Right atrium auricular region (tissue), 2 donors: ENCODE measurements around the gene STK4. TPM values are rescaled to one million over a fixed set of nuclear protein-coding genes. Genes with fewer than 3 reads are reported as not detected.

Source experiments
- DNase-seq: peaks from one replicate; pipeline ENCODE4 v3.0.0-alpha.2; 2019; ENCODE audit warnings: low spot score
- H3K27ac ChIP-seq, 2 donors: fragments of 200-600 bp; sonication (generic); 1 replicate in 1 of 2; 2 replicates in 1 of 2; pipeline ENCODE4 v1.5.1; 2016 to 2019
- H3K27me3 ChIP-seq, 2 donors: fragments of 200-600 bp; sonication (generic); one replicate each; pipeline versions ENCODE4 v1.5.1 to v1.6.0; 2017 to 2019
- H3K36me3 ChIP-seq: fragments of 200-600 bp; sonication (generic); one replicate; pipeline ENCODE4 v1.5.1; 2016
- H3K4me1 ChIP-seq, 2 donors: fragments of 200-600 bp; sonication (generic); one replicate each; pipeline versions ENCODE4 v1.5.1 to v1.6.0; 2017 to 2019
- H3K4me3 ChIP-seq, 2 donors: fragments of 200-600 bp; sonication (generic); 1 replicate in 1 of 2; 2 replicates in 1 of 2; pipeline ENCODE4 v1.5.1; 2017 to 2019; ENCODE audit warnings: mild to moderate bottlenecking in 1 of 2, moderate library complexity in 1 of 2
- H3K9me3 ChIP-seq, 2 donors: fragments of 200-600 bp; sonication (generic); one replicate each; pipeline ENCODE4 v1.5.1; 2019
- CTCF ChIP-seq, 2 donors: fragments of 200-600 bp; sonication (generic); IDR thresholded peaks; one replicate each; pipeline ENCODE4 v1.5.1; 2019; ENCODE audit warnings: antibody characterized with exemption in 2 of 2
- total RNA-seq, 2 donors: library from RNA; depleted of rRNA; stranded (reverse); fragments of >200 nt; gene quantifications; one replicate each; pipeline ENCODE4 v1.1.0, GENCODE V29; 2016

The STK4 gene
- total RNA-seq, 2 donors from 2014 or later: 7.3 to 12.6 TPM

GRCh38 chr20:45067558-45067957, 101.2 kb downstream of the STK4 start:
- H3K27ac ChIP-seq: no peak overlapping the region
- DNase-seq: no peak
- TF ChIP-seq CTCF (IDR thresholded peaks at IDR 0.05): no peak
- no peaks in the 10 kb centered on the region for H3K36me3 ChIP-seq
- no peak overlapping the region for H3K4me3 ChIP-seq
- H3K4me1 ChIP-seq: no peaks in the 10 kb centered on the region
- H3K9me3 ChIP-seq: no peaks in the 10 kb centered on the region
- no peaks in the 10 kb centered on the region for H3K27me3 ChIP-seq

DNA sequence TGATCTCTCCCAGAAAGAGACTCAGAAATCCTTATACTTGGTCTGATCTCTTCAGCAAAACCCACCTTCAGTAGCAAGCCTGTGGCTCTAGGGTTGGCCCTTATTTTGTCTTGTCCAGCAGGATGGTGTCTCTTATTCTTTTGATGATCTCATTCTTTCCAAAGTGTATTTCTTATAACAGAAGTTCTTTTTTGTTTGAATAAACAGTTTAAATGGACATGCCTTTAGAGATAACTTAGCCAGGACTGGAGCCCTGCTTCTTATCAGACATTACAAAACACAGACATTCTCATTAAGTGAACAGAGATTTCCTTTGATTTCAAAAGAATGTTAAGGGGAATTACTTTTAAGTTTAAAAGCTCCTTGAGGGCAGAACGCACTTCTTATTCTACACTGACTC, 102.9 kb downstream of the STK4 start:
- Histone ChIP-seq H3K27ac (no peak overlapping the region), H3K9me3 (no peaks in the 10 kb centered on the region), H3K27me3 (no peaks in the 10 kb centered on the region), H3K36me3 (no peaks in the 10 kb centered on the region), H3K4me1 (no peaks in the 10 kb centered on the region), H3K4me3 (no peak overlapping the region)
- DNase-seq: no peak
- no peak for TF ChIP-seq CTCF (IDR thresholded peaks at IDR 0.05)

DNA sequence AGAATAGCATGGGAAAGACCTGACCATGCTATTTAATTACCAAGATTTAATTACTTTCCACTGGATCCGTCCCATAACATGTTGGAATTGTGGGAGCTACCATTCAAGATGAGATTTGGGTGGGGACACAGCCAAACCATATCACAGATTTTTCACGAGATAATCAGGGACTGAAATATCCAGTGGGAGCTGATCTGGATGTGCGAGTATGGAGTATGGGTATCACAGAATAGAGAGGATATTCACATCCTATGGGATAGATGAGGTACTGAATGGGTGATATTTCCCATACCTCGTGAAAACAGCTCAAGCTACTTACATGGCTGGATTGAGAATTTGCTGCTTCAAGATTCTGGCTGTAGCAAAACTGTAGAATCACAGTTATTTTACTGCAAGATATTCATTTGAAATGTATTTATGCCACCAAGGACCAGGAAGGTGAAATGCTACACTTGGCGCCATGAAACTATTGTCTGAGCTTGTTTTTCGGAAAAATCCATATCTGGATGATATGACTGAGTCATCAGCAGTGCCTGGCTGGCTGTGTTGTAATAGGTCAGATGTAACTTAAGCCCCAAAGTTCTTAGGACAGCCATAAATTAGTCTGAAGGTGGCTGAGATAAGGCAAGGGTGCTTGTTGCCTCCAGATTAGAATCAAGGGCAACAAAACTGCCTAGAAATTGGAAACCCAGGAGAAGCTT, 104.8 kb downstream of the STK4 start:
- no peak for TF ChIP-seq CTCF (IDR thresholded peaks at IDR 0.05)
- no peak for DNase-seq
- H3K36me3 ChIP-seq: peaks cover 7% of the 10 kb centered on the region

DNA sequence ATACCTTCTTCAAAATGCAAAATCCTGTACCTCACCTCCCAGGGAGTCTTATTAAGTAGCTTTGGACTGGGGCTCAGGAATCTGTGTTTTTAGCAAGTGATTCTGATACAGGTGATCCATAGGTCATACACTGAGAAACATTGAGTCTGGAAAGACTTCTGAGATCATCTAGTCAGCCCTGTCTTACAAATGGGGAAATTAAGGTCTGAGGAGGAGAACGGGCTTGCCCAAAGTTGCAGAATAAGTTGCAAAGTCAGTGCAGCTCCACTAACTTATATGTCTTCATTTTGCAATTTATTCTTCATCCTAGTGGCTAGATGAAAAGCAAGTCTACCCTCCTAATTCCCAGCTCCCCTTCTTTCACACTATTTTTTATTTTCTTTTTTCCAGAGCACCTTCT, 105.8 kb downstream of the STK4 start:
- no peak for DNase-seq
- Histone ChIP-seq H3K4me3 (no peak overlapping the region), H3K27me3 (no peaks in the 10 kb centered on the region), H3K9me3 (no peaks in the 10 kb centered on the region), H3K36me3 (peaks cover 14% of the 10 kb centered on the region), H3K4me1 (no peaks in the 10 kb centered on the region), H3K27ac (no peak overlapping the region)
- TF ChIP-seq CTCF (IDR thresholded peaks at IDR 0.05): no peak

More for the DNA sequence above, 104.8 kb downstream of the STK4 start:
- H3K9me3 ChIP-seq: no peaks in the 10 kb centered on the region
- H3K4me3 ChIP-seq: no peak overlapping the region
- no peaks in the 10 kb centered on the region for H3K4me1 ChIP-seq
- H3K27me3 ChIP-seq: no peaks in the 10 kb centered on the region
- no peak overlapping the region for H3K27ac ChIP-seq

DNA sequence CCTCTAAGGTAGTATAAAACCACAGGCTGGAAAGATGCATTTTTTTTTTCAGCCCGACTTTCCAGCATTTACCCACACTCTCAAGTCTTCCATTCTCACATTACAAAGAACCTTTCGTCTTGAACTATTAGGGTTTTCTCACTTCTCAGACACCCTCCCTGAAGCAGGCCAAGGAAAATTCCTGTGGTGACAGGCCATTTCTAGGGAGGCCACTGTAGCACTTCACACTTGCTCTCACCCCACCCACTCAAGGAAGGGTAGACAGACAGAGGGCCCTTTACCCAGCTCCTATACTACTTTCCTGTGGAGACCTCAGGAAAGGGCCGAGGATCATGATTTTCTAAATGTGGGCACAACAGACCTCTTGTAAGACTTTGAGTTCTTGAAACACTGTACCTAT, 106.9 kb downstream of the STK4 start:
- no peak for DNase-seq
- Histone ChIP-seq H3K36me3 (peaks cover 19% of the 10 kb centered on the region), H3K4me3 (no peak overlapping the region), H3K27me3 (no peaks in the 10 kb centered on the region), H3K9me3 (no peaks in the 10 kb centered on the region), H3K4me1 (no peaks in the 10 kb centered on the region), H3K27ac (no peak overlapping the region)
- TF ChIP-seq CTCF (IDR thresholded peaks at IDR 0.05): no peak

DNA sequence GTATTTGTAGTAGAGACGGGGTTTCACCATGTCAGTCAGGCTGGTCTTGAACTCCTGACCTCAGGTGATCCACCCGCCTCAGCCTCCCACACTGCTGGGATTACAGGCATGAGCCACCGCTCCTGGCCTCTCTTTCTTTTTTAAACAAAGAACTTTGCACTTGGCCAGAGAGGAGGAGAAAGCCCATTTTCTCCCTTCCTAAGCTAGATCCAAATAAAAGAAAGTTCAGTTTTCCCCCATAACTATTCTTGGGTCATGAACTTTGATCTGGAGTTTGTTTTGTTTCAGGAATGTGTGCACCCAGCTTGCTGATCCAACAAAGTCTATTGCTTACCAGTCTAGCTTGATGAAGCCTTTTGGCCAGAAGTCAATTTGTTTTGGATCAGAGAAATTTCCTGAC, 111.2 kb downstream of the STK4 start:
- H3K27me3 ChIP-seq: no peaks in the 10 kb centered on the region
- H3K36me3 ChIP-seq: peaks cover 28% of the 10 kb centered on the region
- H3K4me3 ChIP-seq: no peak overlapping the region
- H3K9me3 ChIP-seq: no peaks in the 10 kb centered on the region
- H3K27ac ChIP-seq: no peak overlapping the region
- no peak for DNase-seq
- no peaks in the 10 kb centered on the region for H3K4me1 ChIP-seq
- no peak for TF ChIP-seq CTCF (IDR thresholded peaks at IDR 0.05)
